H9 (cell line): Measurements from ENCODE around the gene HPD. TPM values are rescaled to one million over a fixed set of nuclear protein-coding genes. Genes with fewer than 3 reads are reported as not detected.
A peak's percentile ranks its signal among the peaks of the same experiment; 100 is the strongest.

Experiments
- DNase-seq: peaks from one replicate; pipeline ENCODE4 v3.0.0-alpha.2; 2017
- H2AFZ ChIP-seq: one replicate; pipeline ENCODE4 v1.6.1; 2013; ENCODE audit warnings: mild to moderate bottlenecking, low read length, control low read depth, moderate library complexity
- H2AK5ac ChIP-seq: 2 replicates; pipeline ENCODE4 v1.6.1; 2013; ENCODE audit warnings: low read length, control low read depth, mixed read lengths; ENCODE audit not compliant: insufficient read length
- H2BK120ac ChIP-seq: one replicate; pipeline ENCODE4 v1.6.1; 2013; ENCODE audit warnings: low read depth, mild to moderate bottlenecking, low read length, control low read depth, inconsistent platforms; ENCODE audit not compliant: poor library complexity, severe bottlenecking
- H2BK12ac ChIP-seq: 2 replicates; pipeline ENCODE4 v1.6.1; 2013; ENCODE audit warnings: low read length, control low read depth, mixed read lengths, low read depth; ENCODE audit not compliant: insufficient read length
- H2BK15ac ChIP-seq: 2 replicates; pipeline ENCODE4 v1.6.1; 2013; ENCODE audit warnings: low read depth, low read length, control low read depth
- H2BK20ac ChIP-seq: one replicate; pipeline ENCODE4 v1.6.1; 2013; ENCODE audit warnings: low read depth, mild to moderate bottlenecking, low read length, control low read depth, inconsistent platforms; ENCODE audit not compliant: poor library complexity, severe bottlenecking
- H2BK5ac ChIP-seq: 2 replicates; pipeline ENCODE4 v1.6.1; 2013; ENCODE audit warnings: low read length, control low read depth, mixed read lengths; ENCODE audit not compliant: insufficient read length
- H3K14ac ChIP-seq: 2 replicates; pipeline ENCODE4 v1.6.1; 2013; ENCODE audit warnings: low read length, control low read depth; ENCODE audit not compliant: insufficient read depth
- H3K18ac ChIP-seq: 2 replicates; pipeline ENCODE4 v1.6.1; 2013; ENCODE audit warnings: low read depth, mild to moderate bottlenecking, mixed read lengths, low read length, control low read depth; ENCODE audit not compliant: insufficient read length
- H3K23ac ChIP-seq: 2 replicates; pipeline ENCODE4 v1.6.1; 2013; ENCODE audit warnings: low read length, control low read depth, mixed read lengths, low read depth; ENCODE audit not compliant: insufficient read length
- H3K23me2 ChIP-seq: 2 replicates; pipeline ENCODE4 v1.6.1; 2013; ENCODE audit warnings: low read depth, mild to moderate bottlenecking, mixed read lengths, low read length, control low read depth; ENCODE audit not compliant: insufficient read length, poor library complexity, severe bottlenecking
- H3K27ac ChIP-seq: 2 replicates; pipeline ENCODE4 v1.5.1; 2013; ENCODE audit warnings: low read length, control low read depth, mixed read lengths, low read depth; ENCODE audit not compliant: insufficient read length
- H3K27me3 ChIP-seq: 2 replicates; pipeline ENCODE4 v1.6.1; 2013; ENCODE audit warnings: low read length, control low read depth, inconsistent platforms; ENCODE audit not compliant: insufficient read depth
- H3K4ac ChIP-seq: 2 replicates; pipeline ENCODE4 v1.6.1; 2013; ENCODE audit warnings: low read depth, mild to moderate bottlenecking, control low read depth, inconsistent platforms, low read length, moderate library complexity
- H3K4me1 ChIP-seq: 2 replicates; pipeline ENCODE4 v1.6.1; 2013; ENCODE audit warnings: low read length, control low read depth, inconsistent platforms; ENCODE audit not compliant: insufficient read depth
- H3K4me2 ChIP-seq: 2 replicates; pipeline ENCODE4 v1.6.1; 2013; ENCODE audit warnings: low read length, control low read depth, mixed read lengths; ENCODE audit not compliant: insufficient read length, insufficient read depth
- H3K56ac ChIP-seq: 2 replicates; pipeline ENCODE4 v1.6.1; 2013; ENCODE audit warnings: low read depth, mild to moderate bottlenecking, mixed read lengths, low read length, control low read depth; ENCODE audit not compliant: insufficient read length
- H3K79me1 ChIP-seq: 2 replicates; pipeline ENCODE4 v1.6.1; 2013; ENCODE audit warnings: low read depth, mild to moderate bottlenecking, moderate library complexity, low read length, control low read depth, inconsistent platforms; ENCODE audit not compliant: insufficient read depth, poor library complexity, severe bottlenecking
- H3K79me2 ChIP-seq: 2 replicates; pipeline ENCODE4 v1.6.1; 2013; ENCODE audit warnings: low read length, control low read depth, inconsistent platforms; ENCODE audit not compliant: insufficient read depth
- H3K9ac ChIP-seq: 2 replicates; pipeline ENCODE4 v1.6.1; 2013; ENCODE audit warnings: low read length, control low read depth, mixed read lengths; ENCODE audit not compliant: insufficient read length; ENCODE audit errors: extremely low read depth
- H3K9me3 ChIP-seq: one replicate; pipeline ENCODE4 v1.6.1; 2013; ENCODE audit warnings: low read depth, low read length, inconsistent platforms; ENCODE audit not compliant: control insufficient read depth
- H3T11ph ChIP-seq: one replicate; pipeline ENCODE4 v1.6.1; 2013; ENCODE audit warnings: mild to moderate bottlenecking, low read length, control low read depth, inconsistent platforms
- H4K20me1 ChIP-seq: one replicate; pipeline ENCODE4 v1.6.1; 2013; ENCODE audit not compliant: control insufficient read depth, insufficient read length, insufficient read depth
- H4K5ac ChIP-seq: 2 replicates; pipeline ENCODE4 v1.6.1; 2013; ENCODE audit warnings: low read depth, mild to moderate bottlenecking, mixed read lengths, low read length, control low read depth; ENCODE audit not compliant: insufficient read length
- H4K8ac ChIP-seq: replicated peaks from 2 replicates; pipeline ENCODE4 v1.6.1; 2013; ENCODE audit warnings: low read length, control low read depth, mixed read lengths, low read depth; ENCODE audit not compliant: insufficient read length
- H4K91ac ChIP-seq: 2 replicates; pipeline ENCODE4 v1.6.1; 2013; ENCODE audit warnings: low read depth, mild to moderate bottlenecking, moderate library complexity, mixed read lengths, low read length, control low read depth; ENCODE audit not compliant: insufficient read length
- H3K27ac Mint-ChIP-seq, 3 experiments: 2 replicates in 2 of 3; 3 replicates in 1 of 3; pipeline ENCODE4 v1.8.0; 2020 to 2021; ENCODE audit warnings: mixed read lengths in 3 of 3, mild to moderate bottlenecking in 1 of 3, moderate library complexity in 1 of 3
- H3K27me3 Mint-ChIP-seq: 2 replicates; pipeline ENCODE4 v1.8.0; 2021; ENCODE audit warnings: low read depth, mild to moderate bottlenecking, moderate library complexity, mixed read lengths
- H3K36me3 Mint-ChIP-seq, 3 experiments: 2 replicates in 2 of 3; 3 replicates in 1 of 3; pipeline ENCODE4 v1.8.0; 2020 to 2021; ENCODE audit warnings: low read depth in 3 of 3, mixed read lengths in 3 of 3; ENCODE audit not compliant: insufficient read depth in 1 of 3
- H3K4me1 Mint-ChIP-seq, 2 experiments: 2 replicates each; pipeline ENCODE4 v1.8.0; 2020; ENCODE audit warnings: mixed read lengths in 2 of 2
- H3K4me3 Mint-ChIP-seq, 2 experiments: 2 replicates in 1 of 2; 3 replicates in 1 of 2; pipeline ENCODE4 v1.8.0; 2020 to 2021; ENCODE audit warnings: mild to moderate bottlenecking in 2 of 2, mixed read lengths in 2 of 2, moderate library complexity in 1 of 2
- H3K9me3 Mint-ChIP-seq, 2 experiments: 2 replicates in 1 of 2; 3 replicates in 1 of 2; pipeline ENCODE4 v1.8.0; 2020; ENCODE audit warnings: mild to moderate bottlenecking in 2 of 2, mixed read lengths in 2 of 2, moderate library complexity in 1 of 2
- CTCF ChIP-seq: fragments of 200-600 bp; sonication (generic); conservative IDR thresholded peaks from 3 replicates; pipeline ENCODE4 v1.8.0; 2021; ENCODE audit warnings: antibody characterized with exemption, mild to moderate bottlenecking
- WGBS: extraction: QIAGEN DNeasy Blood & Tissue Kit; methylation state at CpG from one replicate; pipeline ENCODE4 v1.1.7; 2013; ENCODE audit warnings: missing lambda C conversion rate, low lambda C conversion rate, mixed read lengths; ENCODE audit not compliant: insufficient read length; ENCODE audit errors: extremely low coverage; 5-methylcytosine and 5-hydroxymethylcytosine counted together
- total RNA-seq: library from RNA; stranded (reverse); gene quantifications from 2 replicates; pipeline ENCODE4 v1.2.1, GENCODE V29; 2021

Gene HPD
- total RNA-seq, 1 experiment from 2014 or later: not detected

DNA sequence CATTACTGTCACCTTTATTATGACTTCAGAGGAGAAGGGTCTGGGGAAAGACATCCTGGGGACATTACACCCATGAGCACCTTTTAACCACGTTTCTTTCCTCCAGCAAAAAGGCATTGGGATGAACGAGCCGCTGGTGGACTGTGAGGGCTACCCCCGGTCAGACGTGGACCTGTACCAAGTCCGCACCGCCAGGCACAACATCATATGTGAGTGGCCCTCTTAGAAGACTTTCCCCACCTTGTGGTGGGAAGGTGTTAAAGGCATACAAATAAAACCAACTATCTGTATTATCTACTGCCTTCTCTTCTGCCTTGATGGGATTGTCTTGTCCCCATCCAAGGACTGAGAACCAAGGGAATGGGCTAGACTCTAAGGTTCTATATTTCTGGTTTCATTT is 36.0 kb upstream of the HPD start:
- H3K27ac ChIP-seq: no peak overlapping the region
- no peak overlapping the region for H4K91ac ChIP-seq
- no peak overlapping the region for H2AFZ ChIP-seq
- no peak overlapping the region for H3T11ph ChIP-seq
- H2BK120ac ChIP-seq: no peak overlapping the region
- H3K9ac ChIP-seq: no peak overlapping the region
- H3K56ac ChIP-seq: no peak overlapping the region
- no peak overlapping the region for H3K14ac ChIP-seq
- peak; percentile 57 for DNase-seq
- Mint-ChIP-seq H3K27me3 (peaks cover 10% of the 10 kb centered on the region), H3K4me1 (peaks cover 14% of the 10 kb centered on the region in 2 experiments), H3K9me3 (no peaks in the 10 kb centered on the region), H3K36me3 (peaks cover 8 to 50% (median 28%) of the 10 kb centered on the region in 3 experiments; a peak in 6 of 7 replicates), H3K4me3 (no peak overlapping the region), H3K27ac (peak overlapping the region in 1 of 3 experiments; percentile 37; a peak in 1 of 7 replicates)
- H2BK12ac ChIP-seq: no peak overlapping the region
- H3K23me2 ChIP-seq: peaks cover under 1% of the 10 kb centered on the region
- no peaks in the 10 kb centered on the region for H3K79me2 ChIP-seq
- no peak overlapping the region for H2BK5ac ChIP-seq
- no peak overlapping the region for H2AK5ac ChIP-seq
- no peak overlapping the region for H4K8ac ChIP-seq
- H3K23ac ChIP-seq: no peak overlapping the region
- H3K4me2 ChIP-seq: no peak overlapping the region
- no peak overlapping the region for H3K4ac ChIP-seq
- no peaks in the 10 kb centered on the region for H3K79me1 ChIP-seq
- H2BK20ac ChIP-seq: no peak overlapping the region
- H3K4me1 ChIP-seq: no peaks in the 10 kb centered on the region
- H4K5ac ChIP-seq: no peak overlapping the region
- H3K9me3 ChIP-seq: no peaks in the 10 kb centered on the region
- no peak overlapping the region for H2BK15ac ChIP-seq
- peak; percentile 60 for TF ChIP-seq CTCF
- H3K18ac ChIP-seq: no peak overlapping the region
- no peaks in the 10 kb centered on the region; the same call in 1 of the 2 replicates for H3K27me3 ChIP-seq
- no peaks in the 10 kb centered on the region for H4K20me1 ChIP-seq
- WGBS: no CpG with 5 or more reads among the region's 7 CpGs
